Mesendoderm (in vitro differentiated cells): ENCODE measurements around the gene RNF138.
A peak's percentile ranks its signal among the peaks of the same experiment; 100 is the strongest.
"Not testable (repeated sequence)": the region's sequence is repeated elsewhere in the genome, so short reads cannot be mapped to it uniquely, and the experiment has no call there.

Experiments used
- DNase-seq: peaks from one replicate; pipeline ENCODE4 v3.0.0; 2013
- H2AK5ac ChIP-seq: 2 replicates; pipeline ENCODE4 v1.6.1; 2013; ENCODE audit warnings: low read length, inconsistent platforms
- H2BK120ac ChIP-seq: 2 replicates; pipeline ENCODE4 v1.6.1; 2013; ENCODE audit warnings: low read depth, mild to moderate bottlenecking, low read length, moderate library complexity, mixed read lengths
- H2BK15ac ChIP-seq: replicated peaks from 2 replicates; pipeline ENCODE4 v1.6.1; 2013; ENCODE audit warnings: low read depth, mild to moderate bottlenecking, moderate library complexity
- H2BK5ac ChIP-seq: 2 replicates; pipeline ENCODE4 v1.6.1; 2013; ENCODE audit warnings: low read length, inconsistent platforms
- H3K18ac ChIP-seq: 2 replicates; pipeline ENCODE4 v1.6.1; 2013; ENCODE audit warnings: mild to moderate bottlenecking, low read length, mixed read lengths
- H3K23ac ChIP-seq: one replicate; pipeline ENCODE4 v1.6.1; 2013; ENCODE audit warnings: low read length
- H3K27ac ChIP-seq: 2 replicates; pipeline ENCODE4 v1.5.1; 2013; ENCODE audit warnings: low read depth, mild to moderate bottlenecking, inconsistent platforms, low read length, moderate library complexity
- H3K27me3 ChIP-seq: 2 replicates; pipeline ENCODE4 v1.6.1; 2013; ENCODE audit warnings: low read length, control low read depth, mild to moderate bottlenecking, inconsistent platforms; ENCODE audit not compliant: insufficient read depth, poor library complexity
- H3K36me3 ChIP-seq: 2 replicates; pipeline ENCODE4 v1.6.1; 2013; ENCODE audit warnings: low read length, inconsistent platforms; ENCODE audit not compliant: control insufficient read depth, insufficient read depth
- H3K4ac ChIP-seq: one replicate; pipeline ENCODE4 v1.6.1; 2013; ENCODE audit warnings: low read depth, mild to moderate bottlenecking, low read length, moderate library complexity
- H3K4me1 ChIP-seq: 2 replicates; pipeline ENCODE4 v1.6.1; 2013; ENCODE audit warnings: low read depth, low read length, inconsistent platforms; ENCODE audit not compliant: control insufficient read depth
- H3K4me2 ChIP-seq: 2 replicates; pipeline ENCODE4 v1.6.1; 2013; ENCODE audit warnings: low read length
- H3K4me3 ChIP-seq: 2 replicates; pipeline ENCODE4 v1.5.1; 2013; ENCODE audit warnings: mild to moderate bottlenecking, low read length
- H3K56ac ChIP-seq: one replicate; pipeline ENCODE4 v1.6.1; 2013; ENCODE audit warnings: low read length
- H3K79me1 ChIP-seq: 2 replicates; pipeline ENCODE4 v1.6.1; 2013; ENCODE audit warnings: low read length, inconsistent platforms
- H3K79me2 ChIP-seq: 2 replicates; pipeline ENCODE4 v1.6.1; 2013; ENCODE audit warnings: mild to moderate bottlenecking, low read length; ENCODE audit not compliant: control insufficient read depth, insufficient read depth
- H3K9ac ChIP-seq: 2 replicates; pipeline ENCODE4 v1.6.1; 2013; ENCODE audit warnings: low read length, inconsistent platforms
- H4K5ac ChIP-seq: one replicate; pipeline ENCODE4 v1.6.1; 2013; ENCODE audit warnings: low read length
- H4K8ac ChIP-seq: one replicate; pipeline ENCODE4 v1.6.1; 2013; ENCODE audit warnings: low read depth, mild to moderate bottlenecking, control low read depth, low read length, moderate library complexity
- WGBS: extraction: QIAGEN DNeasy Blood & Tissue Kit; methylation state at CpG from one replicate; pipeline ENCODE4 v1.1.7; 2013; ENCODE audit warnings: low lambda C conversion rate, missing lambda C conversion rate; ENCODE audit not compliant: insufficient coverage; ENCODE audit errors: extremely low coverage; 5-methylcytosine and 5-hydroxymethylcytosine counted together

The RNF138 gene

DNA sequence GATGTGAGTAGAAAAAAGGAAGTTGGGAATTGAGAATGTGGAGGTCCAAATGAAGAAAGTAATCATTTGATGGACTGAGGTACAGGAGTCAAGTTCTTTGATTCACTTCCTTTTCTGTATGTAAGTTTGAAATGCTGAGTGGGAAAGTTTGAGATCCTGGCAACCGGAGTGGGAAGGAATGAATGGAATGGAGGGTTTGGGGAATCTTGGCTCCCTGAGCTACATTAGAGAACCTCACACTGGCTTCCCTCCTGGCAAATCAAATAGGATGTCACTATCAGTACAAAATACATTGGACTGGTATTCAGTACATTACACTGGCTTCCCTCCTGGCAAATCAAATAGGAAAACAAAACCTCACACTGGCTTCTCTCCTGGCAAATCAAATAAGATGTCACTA lies 9.8 kb upstream of the RNF138 start:
- H3K56ac ChIP-seq = no peak overlapping the region
- WGBS = no CpG with 5 or more reads among the region's 1 CpG
- H3K79me2 ChIP-seq = no peaks in the 10 kb centered on the region

DNA sequence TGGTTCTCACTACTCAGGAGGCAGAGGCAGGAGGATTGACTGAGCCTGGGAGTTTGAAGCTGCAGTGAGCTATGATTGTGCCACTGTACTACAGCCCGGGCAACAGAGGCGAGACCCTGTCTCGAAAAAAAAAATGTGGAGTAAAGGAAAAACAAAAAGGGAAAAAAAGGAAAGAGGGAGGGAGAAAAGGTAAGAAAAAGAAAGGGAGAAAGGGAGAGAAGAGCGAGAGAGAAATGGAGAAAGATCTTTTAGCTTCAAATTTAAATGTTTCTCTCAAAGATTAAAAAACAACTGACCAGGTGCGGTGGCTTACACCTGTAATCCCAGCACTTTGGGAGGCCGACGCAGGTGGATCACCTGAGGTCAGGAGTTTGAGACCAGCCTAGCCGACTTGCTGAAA lies 7.9 kb upstream of the RNF138 start:
- no peaks in the 10 kb centered on the region for H3K27me3 ChIP-seq
- H3K9ac ChIP-seq = no peak overlapping the region
- H3K4me1 ChIP-seq = no peaks in the 10 kb centered on the region
- H3K4me3 ChIP-seq = no peak overlapping the region
- H3K23ac ChIP-seq = no peak overlapping the region
- H2AK5ac ChIP-seq = no peak overlapping the region
- H4K8ac ChIP-seq = no peak overlapping the region
- H2BK15ac ChIP-seq = no peak overlapping the region
- no peak overlapping the region for H3K18ac ChIP-seq
- no peak overlapping the region for H3K56ac ChIP-seq
- no peaks in the 10 kb centered on the region for H3K79me1 ChIP-seq
- H3K79me2 ChIP-seq = no peaks in the 10 kb centered on the region
- H2BK5ac ChIP-seq = no peak overlapping the region
- H4K5ac ChIP-seq = no peak overlapping the region
- no peak for DNase-seq
- no peak overlapping the region for H3K4ac ChIP-seq
- H3K27ac ChIP-seq = no peak overlapping the region
- WGBS = 100% methylated on average over 1 of the region's 8 CpGs
- no peak overlapping the region for H2BK120ac ChIP-seq
- no peak overlapping the region for H3K4me2 ChIP-seq
- H3K36me3 ChIP-seq = no peaks in the 10 kb centered on the region

More for the DNA sequence above, 9.8 kb upstream of the RNF138 start:
- Histone ChIP-seq H3K27ac (no peak overlapping the region), H2BK120ac (no peak overlapping the region), H3K23ac (no peak overlapping the region), H3K4me1 (no peaks in the 10 kb centered on the region), H3K27me3 (no peaks in the 10 kb centered on the region), H2BK15ac (no peak overlapping the region), H3K79me1 (no peaks in the 10 kb centered on the region), H3K9ac (no peak overlapping the region), H4K5ac (no peak overlapping the region), H3K18ac (no peak overlapping the region), H3K4me2 (no peak overlapping the region), H2AK5ac (no peak overlapping the region), H2BK5ac (no peak overlapping the region), H3K36me3 (no peaks in the 10 kb centered on the region), H4K8ac (no peak overlapping the region), H3K4me3 (no peak overlapping the region), H3K4ac (no peak overlapping the region)
- no peak for DNase-seq

DNA sequence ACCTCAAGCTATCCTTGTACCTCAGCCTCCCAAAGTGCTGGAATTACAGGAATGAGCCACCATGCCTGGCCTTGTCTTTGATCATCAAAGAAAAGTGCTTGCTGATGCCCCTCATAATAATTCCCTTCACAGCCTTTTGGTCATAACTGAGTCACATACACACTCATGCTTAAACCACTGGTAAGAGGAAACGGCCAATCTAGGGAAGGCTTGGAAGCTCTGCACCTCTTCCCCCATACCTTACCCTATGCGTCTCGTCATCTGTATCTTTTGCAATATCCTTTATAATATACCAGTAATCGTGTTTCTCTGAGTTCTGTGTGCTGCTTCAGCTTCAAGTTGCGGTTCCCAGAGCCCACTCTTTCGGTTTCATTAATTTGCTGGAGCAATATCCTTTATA lies 4.8 kb upstream of the RNF138 start:
- Histone ChIP-seq H3K18ac (no peak overlapping the region), H3K56ac (no peak overlapping the region), H2BK15ac (no peak overlapping the region), H3K23ac (no peak overlapping the region), H3K9ac (no peak overlapping the region), H3K4me3 (no peak overlapping the region), H2BK5ac (no peak overlapping the region), H3K79me2 (no peaks in the 10 kb centered on the region), H2BK120ac (no peak overlapping the region), H3K4me2 (no peak overlapping the region), H3K36me3 (no peaks in the 10 kb centered on the region), H3K27me3 (no peaks in the 10 kb centered on the region), H4K5ac (no peak overlapping the region), H4K8ac (no peak overlapping the region), H3K27ac (no peak overlapping the region), H2AK5ac (no peak overlapping the region), H3K79me1 (no peaks in the 10 kb centered on the region), H3K4me1 (no peaks in the 10 kb centered on the region), H3K4ac (no peak overlapping the region)
- no peak for DNase-seq
- no CpG with 5 or more reads among the region's 6 CpGs for WGBS

DNA sequence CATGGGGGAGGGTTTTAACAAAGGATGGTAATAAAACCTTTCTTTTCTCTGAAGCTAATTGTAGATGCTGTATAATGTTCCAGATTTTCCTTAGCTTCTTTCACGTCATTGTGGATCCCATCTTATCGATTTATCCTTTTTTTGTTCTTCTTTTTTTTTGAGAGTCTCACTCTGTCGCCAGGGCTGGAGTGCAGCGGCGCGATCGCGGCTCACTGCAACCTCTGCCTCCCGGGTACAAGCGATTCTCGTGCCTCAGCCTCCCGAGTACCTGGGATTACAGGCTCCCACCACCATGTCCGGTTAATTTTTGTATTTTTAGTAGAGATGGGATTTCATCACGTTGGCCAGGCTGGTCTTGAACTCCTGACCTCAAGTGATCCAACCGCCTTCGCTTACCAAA lies 843 bp upstream of the RNF138 start:
- peaks cover 24% of the 10 kb centered on the region for H3K79me2 ChIP-seq
- not testable (repeated sequence) for H3K4me3 ChIP-seq, H4K8ac ChIP-seq, H3K23ac ChIP-seq, H3K4ac ChIP-seq, DNase-seq, H3K9ac ChIP-seq, H3K27ac ChIP-seq, H2BK15ac ChIP-seq, H3K27me3 ChIP-seq, H3K4me2 ChIP-seq, H2BK120ac ChIP-seq, H2AK5ac ChIP-seq, H4K5ac ChIP-seq, H3K36me3 ChIP-seq, H3K56ac ChIP-seq, H2BK5ac ChIP-seq, H3K4me1 ChIP-seq, H3K79me1 ChIP-seq, H3K18ac ChIP-seq
- no CpG with 5 or more reads among the region's 16 CpGs for WGBS

DNA sequence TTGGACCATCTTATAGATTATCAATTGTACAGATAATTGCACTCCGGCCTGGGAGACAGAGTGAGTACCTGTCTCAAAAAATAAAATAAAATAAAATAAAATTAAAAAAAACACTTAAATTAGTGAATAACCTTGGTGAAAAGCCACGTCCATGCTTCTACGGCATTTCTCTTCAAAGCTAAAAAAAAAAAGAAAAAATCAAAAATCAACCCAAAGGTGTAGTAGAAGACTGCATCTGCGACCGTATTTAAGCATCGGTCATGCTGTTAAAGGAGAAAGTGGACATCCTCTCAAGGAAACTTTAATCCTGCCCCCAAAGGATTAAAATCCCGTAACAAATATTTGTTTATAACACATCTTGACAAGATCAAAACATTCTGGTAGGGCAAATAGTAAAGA lies 350 bp upstream of the RNF138 start:
- H2BK120ac ChIP-seq = no peak overlapping the region
- peak overlapping the region; percentile 49 for H3K56ac ChIP-seq
- H3K4me1 ChIP-seq = peaks cover 3% of the 10 kb centered on the region
- H3K4me3 ChIP-seq = no peak overlapping the region
- DNase-seq = no peak
- H3K4ac ChIP-seq = no peak overlapping the region
- H3K79me2 ChIP-seq = peaks cover 29% of the 10 kb centered on the region
- no peak overlapping the region for H2AK5ac ChIP-seq
- H3K79me1 ChIP-seq = peaks cover 7% of the 10 kb centered on the region
- H3K23ac ChIP-seq = no peak overlapping the region
- H3K18ac ChIP-seq = no peak overlapping the region
- no peak overlapping the region for H4K5ac ChIP-seq
- H3K36me3 ChIP-seq = peaks cover under 1% of the 10 kb centered on the region
- H3K4me2 ChIP-seq = peak overlapping the region; percentile 64
- H3K9ac ChIP-seq = peak overlapping the region; percentile 89
- no peaks in the 10 kb centered on the region for H3K27me3 ChIP-seq
- no peak overlapping the region for H3K27ac ChIP-seq
- H2BK5ac ChIP-seq = no peak overlapping the region
- no peak overlapping the region for H2BK15ac ChIP-seq
- no CpG with 5 or more reads among the region's 7 CpGs for WGBS
- H4K8ac ChIP-seq = no peak overlapping the region

DNA sequence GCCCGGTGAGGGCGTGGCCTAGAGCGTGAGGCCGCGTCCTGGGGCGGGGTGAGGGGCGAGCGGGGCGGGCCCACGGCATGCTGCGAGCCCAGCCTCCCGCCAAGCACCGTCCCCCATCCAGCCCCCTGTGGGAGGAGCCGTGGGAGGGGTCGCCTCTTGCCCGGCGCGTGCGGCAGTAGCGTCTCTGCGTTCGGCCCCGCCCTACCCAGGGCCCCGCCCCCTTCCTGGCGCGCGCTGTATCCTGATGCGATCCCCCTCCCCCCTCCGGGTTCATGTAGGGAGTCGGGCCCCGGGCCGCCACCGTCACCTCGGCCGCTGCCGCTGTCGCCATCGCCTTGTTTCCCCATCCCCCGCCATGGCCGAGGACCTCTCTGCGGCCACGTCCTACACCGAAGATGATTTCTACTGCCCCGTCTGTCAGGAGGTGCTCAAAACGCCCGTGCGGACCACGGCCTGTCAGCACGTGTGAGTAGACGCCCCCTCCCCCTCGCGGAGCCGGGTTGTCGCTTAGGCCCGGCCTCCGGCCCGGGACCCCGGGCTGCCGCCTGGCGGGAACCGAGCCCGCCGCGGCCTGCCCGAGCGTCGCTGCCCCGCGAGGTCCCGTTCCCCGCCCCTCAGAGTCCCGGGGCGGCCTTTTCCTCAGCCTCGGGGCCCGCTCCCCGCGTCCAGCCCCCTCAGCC lies 888 bp downstream of the RNF138 start:
- Histone ChIP-seq H3K79me2 (peaks cover 38% of the 10 kb centered on the region), H3K4me2 (peak overlapping the region; percentile 51), H2BK15ac (no peak overlapping the region), H3K27me3 (no peaks in the 10 kb centered on the region), H3K9ac (peak overlapping the region; percentile 97), H3K4ac (peak overlapping the region; percentile 56), H3K4me1 (peaks cover 3% of the 10 kb centered on the region), H3K36me3 (peaks cover 1% of the 10 kb centered on the region), H3K4me3 (peak overlapping the region; percentile 63), H3K27ac (peak overlapping the region; percentile 86), H4K8ac (no peak overlapping the region), H3K79me1 (peaks cover 9% of the 10 kb centered on the region), H4K5ac (no peak overlapping the region), H3K23ac (no peak overlapping the region), H2AK5ac (no peak overlapping the region), H3K18ac (peak overlapping the region; percentile 96), H2BK5ac (peak overlapping the region; percentile 91), H2BK120ac (no peak overlapping the region), H3K56ac (peak overlapping the region; percentile 99)
- no CpG with 5 or more reads among the region's 77 CpGs for WGBS
- peak; percentile 98 for DNase-seq
